OCI-LY1 (cell line): ENCODE data around the gene GATM.

Experiments
- CTCF ChIP-seq: fragments of 200-600 bp; sonication (generic), shearing (Covaris generic); IDR thresholded peaks from 2 replicates; pipeline ENCODE4 v1.5.1; 2017; ENCODE audit warnings: mild to moderate bottlenecking, antibody characterized with exemption, low read length, moderate library complexity, mixed read lengths
- EZH2 ChIP-seq: fragments of 200-600 bp; sonication (generic), shearing (Covaris generic); IDR thresholded peaks from 2 replicates; pipeline ENCODE4 v1.8.0; 2017; ENCODE audit warnings: borderline replicate concordance, mixed run types, mild to moderate bottlenecking, antibody characterized with exemption, low read length, moderate library complexity, mixed read lengths

- no peak for TF ChIP-seq CTCF
- TF ChIP-seq EZH2, result no peak
Observed at GRCh38 chr15:45320581-45321205, 57.7 kb downstream of the GATM start.
